Stimulated activated naive B cell treated with anti-CD40 and anti-IgM and Interleukin-4, amounts not matched to agents 10 μg/mL and 1 μg/mL and 100 μg/mL, for 72 hours (primary cell): ENCODE results near the gene MICU2.
A peak's percentile ranks its signal among the peaks of the same experiment; 100 is the strongest.

Source experiments
- ATAC-seq, 2 donors: fragments of 150-1000 bp; cut with Tn5 transposase; replicated peaks; 2 replicates each; pipeline ENCODE4 v1.10.0; 2021; ENCODE audit warnings: moderate library complexity in 1 of 2
- DNase-seq: peaks from one replicate; pipeline ENCODE4 v3.0.0; 2021
- H3K27ac Mint-ChIP-seq: one replicate; pipeline ENCODE4 v1.8.0; 2022; ENCODE audit warnings: mild to moderate bottlenecking, mixed read lengths
- H3K27me3 Mint-ChIP-seq, 2 donors: one replicate each; pipeline ENCODE4 v1.8.0; 2022; ENCODE audit warnings: mixed read lengths in 2 of 2
- H3K36me3 Mint-ChIP-seq, 2 donors: one replicate each; pipeline ENCODE4 v1.8.0; 2022; ENCODE audit warnings: mixed read lengths in 2 of 2, mild to moderate bottlenecking in 1 of 2
- H3K4me1 Mint-ChIP-seq, 2 donors: one replicate each; pipeline ENCODE4 v1.8.0; 2022; ENCODE audit warnings: mixed read lengths in 2 of 2, mild to moderate bottlenecking in 1 of 2
- H3K4me3 Mint-ChIP-seq, 2 donors: one replicate each; pipeline ENCODE4 v1.8.0; 2022; ENCODE audit warnings: mild to moderate bottlenecking in 2 of 2, mixed read lengths in 2 of 2, moderate library complexity in 1 of 2
- H3K9me3 Mint-ChIP-seq, 2 donors: one replicate each; pipeline ENCODE4 v1.8.0; 2022; ENCODE audit warnings: mixed read lengths in 2 of 2, mild to moderate bottlenecking in 1 of 2

MICU2 gene

DNA sequence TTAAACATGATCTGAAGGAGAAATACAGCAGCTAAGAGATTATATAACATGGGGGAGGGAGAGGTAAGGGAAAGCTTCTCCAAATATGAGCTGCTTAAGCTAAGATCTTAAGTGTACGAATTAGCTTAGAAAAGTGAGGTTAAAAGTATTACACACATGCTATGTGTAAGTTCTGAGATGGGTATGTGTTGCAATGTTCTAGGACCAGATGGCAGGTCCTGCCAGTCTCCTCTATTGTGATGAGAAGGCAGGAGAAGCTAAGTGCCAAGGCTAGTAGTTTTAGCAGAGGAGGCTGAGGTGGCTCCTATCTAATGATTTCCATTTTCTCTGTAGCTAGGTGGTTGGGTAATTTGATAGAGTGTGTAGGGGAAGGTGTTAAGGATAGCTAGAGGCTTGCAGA lies 57.6 kb downstream of the MICU2 start:
- Mint-ChIP-seq H3K36me3 (peaks cover 15 to 19% of the 10 kb centered on the region in 2 donors), H3K4me1 (peaks cover 22 to 23% of the 10 kb centered on the region in 2 donors), H3K27me3 (no peaks in the 10 kb centered on the region), H3K9me3 (no peaks in the 10 kb centered on the region), H3K27ac (no peak overlapping the region), H3K4me3 (no peak overlapping the region)
- DNase-seq, result no peak
- ATAC-seq, result no peak

DNA sequence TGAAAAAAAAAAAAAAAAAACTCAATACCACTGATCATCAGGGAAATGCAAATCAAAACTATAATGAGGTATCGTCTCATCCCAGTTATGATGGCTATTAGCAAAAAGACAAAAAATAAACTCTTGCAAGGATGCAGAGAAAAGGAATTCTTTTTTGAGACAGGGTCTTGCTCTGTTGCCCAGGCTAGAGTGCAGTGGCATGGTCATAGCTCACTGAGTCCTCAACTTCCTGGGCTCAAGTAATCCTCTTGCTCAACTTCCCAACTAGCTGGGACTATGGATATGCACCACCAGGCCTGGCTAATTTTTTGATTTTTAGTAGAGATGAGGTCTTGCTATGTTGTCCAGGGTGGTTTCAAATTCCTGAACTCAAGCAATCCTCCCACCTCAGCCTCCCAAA lies 59.5 kb downstream of the MICU2 start:
- Mint-ChIP-seq H3K36me3 (peaks cover 15 to 19% of the 10 kb centered on the region in 2 donors), H3K9me3 (no peaks in the 10 kb centered on the region), H3K27ac (no peak overlapping the region), H3K4me1 (peaks cover 20 to 22% of the 10 kb centered on the region in 2 donors), H3K4me3 (no peak overlapping the region), H3K27me3 (no peaks in the 10 kb centered on the region)
- no peak for DNase-seq
- ATAC-seq, result no peak

DNA sequence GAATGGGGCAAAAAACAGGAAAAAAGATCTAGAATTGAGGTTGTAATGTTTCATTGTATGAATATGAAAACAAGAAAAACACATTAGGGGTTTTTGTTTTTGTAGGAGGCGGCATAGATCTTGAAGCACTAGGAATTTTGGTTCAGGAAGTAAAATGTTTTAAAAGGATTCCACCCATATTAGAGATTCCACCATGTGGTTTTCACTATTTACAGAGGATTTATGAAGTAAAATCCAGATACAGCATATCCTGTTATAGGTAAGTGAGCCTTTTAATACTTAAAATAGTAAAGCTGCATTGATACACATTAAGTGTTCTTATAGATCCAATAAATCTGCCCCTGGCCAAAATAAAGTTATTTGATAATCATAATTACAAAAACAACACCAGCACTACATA lies 61.4 kb downstream of the MICU2 start:
- H3K36me3 Mint-ChIP-seq, result peaks cover 21 to 31% of the 10 kb centered on the region in 2 donors
- no peak overlapping the region for H3K4me3 Mint-ChIP-seq
- peaks cover 24 to 28% of the 10 kb centered on the region in 2 donors for H3K4me1 Mint-ChIP-seq
- no peak overlapping the region for H3K27ac Mint-ChIP-seq
- no peaks in the 10 kb centered on the region for H3K9me3 Mint-ChIP-seq
- DNase-seq (no peak), ATAC-seq (no peak)
- H3K27me3 Mint-ChIP-seq, result no peaks in the 10 kb centered on the region

DNA sequence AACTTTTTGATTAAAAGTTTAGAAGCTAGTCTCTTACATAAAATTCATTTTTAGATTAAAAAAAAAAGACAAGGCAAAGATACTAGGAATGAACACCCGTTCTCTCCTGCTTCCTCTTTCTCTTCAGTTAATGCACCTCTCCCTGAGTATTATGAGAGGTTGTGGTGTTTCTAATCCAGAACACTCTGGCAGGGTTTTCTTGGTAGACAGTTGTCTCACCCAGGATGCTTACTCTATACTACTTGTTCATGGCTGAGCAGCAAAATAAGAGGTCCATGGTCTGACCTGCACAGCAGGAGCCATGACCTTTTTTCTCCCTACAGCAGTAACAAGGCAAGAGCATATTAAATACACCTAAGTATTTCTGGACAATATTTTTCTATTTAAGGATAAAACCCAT lies 62.0 kb downstream of the MICU2 start:
- peak; percentile 39 to 69 for ATAC-seq
- H3K27me3 Mint-ChIP-seq, result no peaks in the 10 kb centered on the region
- no peak overlapping the region for H3K27ac Mint-ChIP-seq
- H3K9me3 Mint-ChIP-seq, result no peaks in the 10 kb centered on the region
- peaks cover 24 to 35% of the 10 kb centered on the region in 2 donors for H3K36me3 Mint-ChIP-seq
- H3K4me1 Mint-ChIP-seq, result peaks cover 26 to 32% of the 10 kb centered on the region in 2 donors
- no peak overlapping the region for H3K4me3 Mint-ChIP-seq
- no peak for DNase-seq

DNA sequence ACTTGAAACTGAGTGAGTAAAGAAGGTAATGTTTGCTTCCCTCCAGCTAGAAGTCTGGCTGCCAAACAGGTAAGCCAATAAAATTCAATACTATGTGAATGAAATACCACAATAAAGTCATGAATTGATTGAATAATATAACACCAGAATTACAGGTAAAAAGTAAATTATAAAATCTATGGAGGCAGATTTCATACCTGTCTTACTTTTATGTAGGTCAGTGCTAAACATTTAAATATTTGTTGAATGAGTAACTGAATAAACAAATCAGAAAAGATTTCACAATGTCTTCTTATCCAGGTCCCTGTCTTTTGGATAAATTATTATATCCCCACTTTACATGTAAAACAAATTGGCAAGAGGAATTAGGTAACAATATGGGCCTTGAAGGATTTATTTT lies 62.7 kb downstream of the MICU2 start:
- no peak for DNase-seq
- peaks cover 26 to 34% of the 10 kb centered on the region in 2 donors for H3K4me1 Mint-ChIP-seq
- ATAC-seq, result no peak
- peaks cover 27 to 39% of the 10 kb centered on the region in 2 donors for H3K36me3 Mint-ChIP-seq
- no peak overlapping the region for H3K4me3 Mint-ChIP-seq
- H3K27ac Mint-ChIP-seq, result no peak overlapping the region
- H3K9me3 Mint-ChIP-seq, result no peaks in the 10 kb centered on the region
- no peaks in the 10 kb centered on the region for H3K27me3 Mint-ChIP-seq

DNA sequence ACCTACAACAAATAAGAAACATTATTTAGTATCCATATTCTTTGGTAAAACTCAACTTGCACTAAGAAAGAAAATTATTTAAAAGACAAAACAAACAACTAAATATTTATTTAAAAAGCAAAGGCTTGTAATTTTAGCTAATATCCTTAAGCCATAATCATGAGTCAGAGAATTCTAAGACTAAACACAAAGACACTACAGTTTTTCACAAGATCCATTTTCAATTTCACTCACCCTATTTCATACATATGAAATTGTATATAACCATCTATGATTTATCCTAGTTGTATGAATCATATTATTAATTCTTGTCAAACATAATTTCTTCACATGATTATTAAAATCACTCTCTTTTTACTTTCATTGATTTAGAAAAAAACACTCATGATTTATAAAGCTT lies 64.3 kb downstream of the MICU2 start:
- Mint-ChIP-seq H3K27me3 (no peaks in the 10 kb centered on the region), H3K27ac (no peak overlapping the region), H3K4me1 (peaks cover 21 to 34% of the 10 kb centered on the region in 2 donors), H3K36me3 (peaks cover 18 to 29% of the 10 kb centered on the region in 2 donors), H3K4me3 (no peak overlapping the region), H3K9me3 (no peaks in the 10 kb centered on the region)
- ATAC-seq, result no peak
- no peak for DNase-seq

DNA sequence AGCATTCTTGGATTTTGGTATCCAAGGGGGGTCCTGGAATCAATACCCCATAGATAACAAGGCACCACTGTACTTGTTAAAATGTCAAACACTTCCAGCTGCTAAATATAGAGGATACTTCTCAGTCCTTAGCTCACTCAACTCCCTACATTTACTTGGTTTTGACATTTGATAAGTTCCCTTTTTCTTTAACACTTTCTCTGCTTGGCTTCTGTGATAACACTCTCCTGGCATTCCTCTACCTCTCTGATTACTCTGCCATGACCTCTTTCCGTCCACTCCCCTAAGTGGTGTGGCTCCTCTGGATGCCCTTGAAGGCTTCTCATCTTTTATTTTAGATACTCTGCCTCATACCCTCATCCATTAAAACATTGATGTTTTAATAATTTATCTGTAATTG lies 65.2 kb downstream of the MICU2 start:
- Mint-ChIP-seq H3K27ac (no peak overlapping the region), H3K36me3 (peaks cover 14 to 25% of the 10 kb centered on the region in 2 donors)

DNA sequence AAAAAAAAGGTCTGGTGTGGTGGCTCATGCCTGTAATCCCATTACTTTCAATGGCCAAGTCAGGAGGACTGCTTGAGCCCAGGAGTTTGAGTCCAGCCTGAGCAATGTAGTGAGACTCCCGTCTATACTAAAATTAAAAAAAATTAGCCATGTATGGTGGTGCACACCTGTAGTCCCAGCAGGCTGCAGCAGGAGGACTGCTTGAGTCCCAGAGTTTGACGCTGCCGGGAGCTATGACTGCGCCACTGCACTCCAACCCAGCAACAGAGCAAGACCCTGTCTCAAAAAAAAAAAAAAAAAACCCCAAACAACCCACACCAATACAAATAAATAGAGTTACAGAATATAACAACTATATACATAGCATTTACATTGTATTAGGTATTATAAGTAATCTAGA lies 65.7 kb downstream of the MICU2 start:
- no peak overlapping the region for H3K4me3 Mint-ChIP-seq
- no peaks in the 10 kb centered on the region for H3K9me3 Mint-ChIP-seq
- H3K27ac Mint-ChIP-seq, result no peak overlapping the region
- no peaks in the 10 kb centered on the region for H3K27me3 Mint-ChIP-seq
- DNase-seq (no peak), ATAC-seq (no peak)
- peaks cover 14 to 23% of the 10 kb centered on the region in 2 donors for H3K36me3 Mint-ChIP-seq
- peaks cover 13 to 22% of the 10 kb centered on the region in 2 donors for H3K4me1 Mint-ChIP-seq

More for the DNA sequence above, 65.2 kb downstream of the MICU2 start:
- H3K4me1 Mint-ChIP-seq, result peaks cover 15 to 26% of the 10 kb centered on the region in 2 donors
- no peaks in the 10 kb centered on the region for H3K27me3 Mint-ChIP-seq
- DNase-seq (no peak), ATAC-seq (no peak)
- H3K4me3 Mint-ChIP-seq, result no peak overlapping the region
- no peaks in the 10 kb centered on the region for H3K9me3 Mint-ChIP-seq

DNA sequence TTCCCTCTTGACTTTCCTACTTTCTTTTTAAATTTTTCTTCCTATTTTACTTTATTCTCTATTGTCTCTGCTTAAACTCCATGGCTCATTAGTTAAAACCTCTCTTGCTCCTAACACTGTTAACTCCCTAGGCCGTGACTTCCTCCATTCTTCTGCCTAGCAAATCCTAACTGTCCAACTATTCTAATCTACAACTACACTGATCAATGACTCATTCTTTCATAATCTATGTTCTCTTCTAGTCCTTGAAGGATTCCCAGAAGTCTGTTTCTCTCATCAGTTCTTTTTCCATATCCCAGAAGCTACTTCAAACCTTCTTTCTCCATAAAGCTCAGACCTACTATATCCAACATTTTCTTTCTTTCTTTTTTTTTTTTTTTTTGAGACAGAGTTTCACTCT lies 66.9 kb downstream of the MICU2 start:
- H3K9me3 Mint-ChIP-seq, result no peaks in the 10 kb centered on the region
- ATAC-seq (no peak), DNase-seq (no peak)
- H3K27me3 Mint-ChIP-seq, result no peaks in the 10 kb centered on the region
- H3K27ac Mint-ChIP-seq, result peak overlapping the region; percentile 27
- H3K36me3 Mint-ChIP-seq, result peaks cover 19 to 32% of the 10 kb centered on the region in 2 donors
- H3K4me3 Mint-ChIP-seq, result no peak overlapping the region
- H3K4me1 Mint-ChIP-seq, result peaks cover 9 to 14% of the 10 kb centered on the region in 2 donors

DNA sequence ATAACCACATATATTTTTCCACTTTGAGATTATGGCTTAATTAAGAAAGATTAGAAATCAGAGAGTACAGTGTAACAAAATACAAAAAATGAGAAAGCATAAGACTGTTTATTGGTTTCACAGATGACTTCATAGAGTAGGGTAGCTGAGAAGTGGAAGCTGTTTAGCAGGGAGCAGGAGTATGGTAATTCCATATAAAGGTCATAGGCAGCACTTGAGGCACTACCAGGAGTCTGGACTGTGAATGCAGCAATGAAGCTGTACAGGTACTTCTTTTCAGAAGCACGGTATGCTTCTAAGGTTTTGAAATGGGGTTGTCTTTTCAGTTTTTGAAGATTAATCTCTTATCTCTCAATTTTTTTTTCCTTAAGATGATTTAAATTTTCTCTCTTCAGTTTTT lies 69.2 kb downstream of the MICU2 start:
- Mint-ChIP-seq H3K27ac (peak overlapping the region; percentile 32), H3K4me3 (no peak overlapping the region), H3K27me3 (no peaks in the 10 kb centered on the region), H3K9me3 (no peaks in the 10 kb centered on the region), H3K4me1 (peaks cover 9 to 12% of the 10 kb centered on the region in 2 donors), H3K36me3 (peaks cover 21 to 35% of the 10 kb centered on the region in 2 donors)
- ATAC-seq (no peak), DNase-seq (no peak)

DNA sequence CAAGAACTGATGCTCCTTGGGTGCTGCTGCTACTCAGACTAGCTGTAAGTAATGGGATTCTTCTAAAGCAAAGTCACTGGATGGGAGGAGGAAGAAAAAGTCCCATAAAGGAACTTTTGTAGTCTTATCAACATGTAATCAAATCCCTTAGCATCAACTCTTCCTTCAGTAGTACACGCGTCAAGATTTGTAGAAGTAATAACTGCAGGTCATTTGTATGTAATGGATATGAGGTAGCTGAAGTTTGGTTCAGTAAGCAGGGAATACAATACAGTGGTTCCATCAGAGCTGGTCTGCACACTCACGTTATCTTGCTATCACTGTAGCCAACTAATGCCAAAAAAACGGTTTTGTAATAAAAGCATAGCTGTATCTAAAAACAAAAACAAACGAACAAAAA lies 72.5 kb downstream of the MICU2 start:
- Mint-ChIP-seq H3K4me1 (no peaks in the 10 kb centered on the region), H3K36me3 (peaks cover 12 to 19% of the 10 kb centered on the region in 2 donors), H3K27ac (no peak overlapping the region), H3K9me3 (no peaks in the 10 kb centered on the region), H3K4me3 (no peak overlapping the region), H3K27me3 (no peaks in the 10 kb centered on the region)
- no peak for DNase-seq
- no peak for ATAC-seq

DNA sequence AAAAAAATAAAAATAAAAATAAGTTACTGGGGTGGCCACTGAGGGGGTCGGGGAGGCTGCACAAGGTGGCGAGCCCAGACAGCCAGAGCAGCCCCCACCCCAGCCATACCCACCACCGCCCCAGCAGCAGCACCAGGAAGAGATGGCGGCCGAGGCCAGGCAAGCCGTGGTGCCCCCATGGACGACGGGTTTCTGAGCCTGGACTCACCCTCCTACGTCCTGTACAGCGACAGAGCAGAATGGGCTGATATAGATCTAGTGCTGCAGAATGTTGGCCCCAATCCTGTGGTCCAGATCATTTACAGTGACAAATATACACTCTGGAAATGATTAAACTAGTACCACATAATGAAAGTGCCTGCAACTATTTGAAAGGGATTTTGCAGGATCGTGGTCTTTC lies 73.3 kb downstream of the MICU2 start:
- H3K4me1 Mint-ChIP-seq, result no peaks in the 10 kb centered on the region
- ATAC-seq (no peak), DNase-seq (no peak)
- no peaks in the 10 kb centered on the region for H3K27me3 Mint-ChIP-seq
- H3K9me3 Mint-ChIP-seq, result no peaks in the 10 kb centered on the region
- H3K27ac Mint-ChIP-seq, result no peak overlapping the region
- H3K36me3 Mint-ChIP-seq, result peaks cover 17 to 24% of the 10 kb centered on the region in 2 donors
- no peak overlapping the region for H3K4me3 Mint-ChIP-seq

DNA sequence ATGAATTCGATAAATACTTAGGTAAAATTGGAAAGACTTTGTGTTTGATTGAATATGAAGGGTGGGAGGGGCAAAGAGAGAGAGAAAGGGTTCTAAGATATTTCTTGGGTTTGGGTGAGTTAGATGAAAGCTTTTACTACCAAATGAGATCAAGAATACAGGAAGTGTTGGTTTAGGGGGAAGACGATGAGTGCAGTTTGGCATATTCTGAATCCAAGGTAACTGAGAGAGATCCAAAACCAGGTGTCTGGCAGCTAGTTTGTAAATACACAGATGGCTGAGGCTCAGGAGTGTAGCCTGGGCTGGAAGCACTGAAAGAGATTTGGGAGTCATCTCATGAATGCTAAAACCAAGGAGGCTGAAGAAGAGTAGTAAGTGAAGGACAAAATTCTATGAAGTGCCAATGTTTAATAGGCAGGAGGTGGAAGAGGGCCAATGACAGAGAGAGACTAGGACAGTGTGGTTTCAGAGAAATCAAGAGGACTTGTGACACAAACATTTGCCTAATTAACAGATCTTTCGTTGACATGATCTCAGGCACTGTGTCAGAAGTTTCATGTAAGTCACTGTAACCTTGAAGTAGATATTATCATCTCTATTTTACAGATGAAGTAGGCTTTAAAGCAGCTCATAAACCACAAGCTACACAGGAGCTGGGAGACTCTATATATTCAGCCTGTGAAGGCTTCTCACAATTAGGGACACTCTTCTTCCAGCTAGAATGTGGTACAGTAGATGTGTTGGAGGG lies 74.7 kb downstream of the MICU2 start:
- Mint-ChIP-seq H3K36me3 (peaks cover 21 to 29% of the 10 kb centered on the region in 2 donors), H3K27ac (no peak overlapping the region), H3K9me3 (no peaks in the 10 kb centered on the region), H3K4me3 (no peak overlapping the region), H3K27me3 (no peaks in the 10 kb centered on the region), H3K4me1 (no peaks in the 10 kb centered on the region)
- no peak for DNase-seq
- ATAC-seq, result no peak

DNA sequence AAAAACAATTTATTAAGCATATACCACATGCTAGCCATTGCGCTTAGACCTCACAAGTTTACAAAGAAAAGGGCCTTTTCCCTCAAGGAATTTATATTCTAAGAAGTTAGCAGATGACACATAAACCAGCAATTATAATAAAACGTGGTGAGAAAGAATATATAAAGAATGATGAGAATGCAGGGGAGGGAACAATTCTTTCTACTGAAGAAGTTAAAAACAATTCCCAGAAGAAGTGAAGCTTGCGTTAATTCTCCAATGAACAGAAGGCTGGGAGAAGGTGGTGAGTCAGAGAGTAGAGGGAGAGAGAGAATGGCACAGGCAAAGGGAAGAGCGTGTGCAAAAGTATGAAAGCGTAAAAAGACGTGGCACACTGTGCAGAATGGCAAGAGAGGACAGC lies 75.4 kb downstream of the MICU2 start:
- DNase-seq, result no peak
- no peak for ATAC-seq
- Mint-ChIP-seq H3K4me1 (no peaks in the 10 kb centered on the region), H3K9me3 (no peaks in the 10 kb centered on the region), H3K27me3 (no peaks in the 10 kb centered on the region), H3K36me3 (peaks cover 21 to 34% of the 10 kb centered on the region in 2 donors), H3K4me3 (no peak overlapping the region), H3K27ac (no peak overlapping the region)

DNA sequence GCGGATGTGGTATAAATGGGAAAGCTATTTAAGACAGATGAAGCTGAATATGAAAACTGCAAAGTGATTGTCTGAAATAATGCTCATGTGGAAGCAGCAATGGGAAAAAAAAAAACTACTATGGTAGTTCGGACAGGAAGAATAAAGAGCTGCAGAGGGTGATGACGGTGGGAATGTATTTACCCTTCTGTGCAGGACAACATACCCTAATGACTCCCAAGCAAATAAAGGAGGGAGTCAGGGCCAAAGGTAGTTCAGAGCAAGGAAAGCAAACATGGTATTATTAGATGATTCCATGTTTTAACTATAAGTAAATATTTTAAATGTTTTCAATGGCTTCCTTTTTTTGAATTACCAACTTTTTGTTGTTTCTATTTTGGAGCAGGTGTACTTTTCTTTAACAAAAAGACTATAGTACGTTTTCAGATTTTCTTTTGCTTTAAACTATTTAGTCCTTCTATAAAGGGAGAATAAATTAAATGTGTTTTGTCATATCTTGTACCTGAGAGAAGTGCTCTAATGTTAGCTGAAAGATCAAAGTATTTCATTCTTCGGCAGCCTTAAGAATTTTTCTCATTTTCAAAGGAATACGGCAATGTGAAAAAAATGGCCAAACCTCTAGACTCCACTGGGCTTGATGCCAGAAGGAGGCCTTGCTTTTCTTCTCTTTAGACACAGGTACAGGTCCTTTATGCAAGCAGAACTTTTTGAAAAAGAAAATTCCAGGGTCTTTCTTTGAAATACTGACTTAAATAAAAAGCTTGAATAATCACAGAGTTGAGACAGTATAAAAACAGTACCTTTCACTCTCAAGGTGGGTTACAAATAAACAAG lies 77.0 kb downstream of the MICU2 start:
- no peaks in the 10 kb centered on the region for H3K9me3 Mint-ChIP-seq
- H3K4me3 Mint-ChIP-seq, result no peak overlapping the region
- H3K4me1 Mint-ChIP-seq, result no peaks in the 10 kb centered on the region
- no peak overlapping the region for H3K27ac Mint-ChIP-seq
- ATAC-seq (no peak), DNase-seq (no peak)
- peaks cover 14 to 33% of the 10 kb centered on the region in 2 donors for H3K36me3 Mint-ChIP-seq
- no peaks in the 10 kb centered on the region for H3K27me3 Mint-ChIP-seq
